Lower leg skin (tissue), 3 donors: ENCODE data around the gene SARM1.

Source experiments
- CTCF ChIP-seq, 3 donors: fragments of 450-650 bp; IDR thresholded peaks; one replicate each; pipeline ENCODE4 v1.5.1; 2016; ENCODE audit warnings: antibody characterized with exemption in 3 of 3, mild to moderate bottlenecking in 3 of 3, moderate library complexity in 2 of 3
- POLR2A ChIP-seq, 2 donors: fragments of 450-650 bp; IDR thresholded peaks; one replicate each; pipeline ENCODE4 v1.6.1; 2016 to 2017; ENCODE audit warnings: antibody characterized with exemption in 2 of 2, mild to moderate bottlenecking in 1 of 2, moderate library complexity in 1 of 2

GRCh38 chr17:28333083-28333746 is 38.3 kb upstream of the SARM1 start:
- TF ChIP-seq CTCF (IDR thresholded peaks at IDR 0.05) (no peak), POLR2A (IDR thresholded peaks at IDR 0.05) (no peak)
